MM.1S (cell line): ENCODE data around the gene COQ8B.

Experiments used
- EZH2 ChIP-seq: fragments of 300-600 bp; sonication (generic); optimal IDR thresholded peaks from 2 replicates; pipeline ENCODE3; 2017; ENCODE audit warnings: low read depth, mild to moderate bottlenecking, antibody characterized with exemption, low read length, mixed read lengths
- TF ChIP-seq, protein P1 (sequence below): fragments of 300-600 bp; sonication (generic); IDR thresholded peaks from 2 replicates; pipeline ENCODE4 v1.5.1; 2016; ENCODE audit warnings: antibody characterized with exemption, low read length, mixed read lengths

DNA sequence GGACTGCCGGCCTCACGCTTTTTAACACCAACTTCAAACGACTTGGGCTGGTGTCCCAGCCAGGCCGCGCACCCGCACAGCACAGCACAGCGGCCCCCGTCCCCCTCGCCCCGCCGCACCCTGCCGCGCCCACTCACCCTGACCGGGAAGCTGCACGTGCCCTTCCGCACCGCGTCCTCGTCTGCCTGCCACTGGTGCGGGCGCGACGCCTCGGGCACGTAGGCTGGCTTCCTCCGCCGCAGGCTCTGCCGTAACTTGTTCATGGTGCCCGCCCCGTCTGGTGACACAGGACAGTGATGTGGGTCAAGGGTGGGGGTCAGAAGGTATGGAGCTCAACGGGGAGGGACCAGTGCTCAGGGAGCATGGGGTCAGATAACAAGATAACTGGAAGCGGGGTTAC, 32.4 kb downstream of the COQ8B start:
- TF ChIP-seq EZH2 = no peak
- TF ChIP-seq, protein P1, sequence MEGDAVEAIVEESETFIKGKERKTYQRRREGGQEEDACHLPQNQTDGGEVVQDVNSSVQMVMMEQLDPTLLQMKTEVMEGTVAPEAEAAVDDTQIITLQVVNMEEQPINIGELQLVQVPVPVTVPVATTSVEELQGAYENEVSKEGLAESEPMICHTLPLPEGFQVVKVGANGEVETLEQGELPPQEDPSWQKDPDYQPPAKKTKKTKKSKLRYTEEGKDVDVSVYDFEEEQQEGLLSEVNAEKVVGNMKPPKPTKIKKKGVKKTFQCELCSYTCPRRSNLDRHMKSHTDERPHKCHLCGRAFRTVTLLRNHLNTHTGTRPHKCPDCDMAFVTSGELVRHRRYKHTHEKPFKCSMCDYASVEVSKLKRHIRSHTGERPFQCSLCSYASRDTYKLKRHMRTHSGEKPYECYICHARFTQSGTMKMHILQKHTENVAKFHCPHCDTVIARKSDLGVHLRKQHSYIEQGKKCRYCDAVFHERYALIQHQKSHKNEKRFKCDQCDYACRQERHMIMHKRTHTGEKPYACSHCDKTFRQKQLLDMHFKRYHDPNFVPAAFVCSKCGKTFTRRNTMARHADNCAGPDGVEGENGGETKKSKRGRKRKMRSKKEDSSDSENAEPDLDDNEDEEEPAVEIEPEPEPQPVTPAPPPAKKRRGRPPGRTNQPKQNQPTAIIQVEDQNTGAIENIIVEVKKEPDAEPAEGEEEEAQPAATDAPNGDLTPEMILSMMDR = no peak
